HepG2 (cell line): ENCODE data around the gene CIAO2B. TPM values are rescaled to one million over a fixed set of nuclear protein-coding genes. Genes with fewer than 3 reads are reported as not detected.
"Not testable (repeated sequence)": the region's sequence is repeated elsewhere in the genome, so short reads cannot be mapped to it uniquely, and the experiment has no call there.

Experiments used
- ATAC-seq: fragments of 200-7000 bp; cut with Tn5 transposase; 3 replicates; pipeline ENCODE4 v1.9.1; 2020; ENCODE audit warnings: mild to moderate bottlenecking, moderate library complexity
- BruUV-seq: library from RNA; stranded (reverse); fragments of 400-500 nt; replicated peaks from 2 replicates; lab custom pipeline; 2021; lab: Mats Ljungman, UMichigan
- CTCF ChIA-PET: fragments of 300-600 bp; formaldehyde crosslinking; extraction: SDS; loops from one replicate; lab custom pipeline; 2021; ENCODE audit warnings: low total read pairs, inconsistent platforms, low intra/inter-chr PET ratio; lab: Yijun Ruan, JAX
- POLR2A ChIA-PET: fragments of 350-600 bp; sonication (Branson Sonifier 250); formaldehyde crosslinking; loops from one replicate; lab custom pipeline; 2020; ENCODE audit warnings: antibody characterized with exemption, inconsistent platforms; lab: Yijun Ruan, JAX
- DNase-seq: peaks from one replicate; pipeline ENCODE4 v3.0.0-alpha.2; 2015; ENCODE audit warnings: low spot score
- FAIRE-seq: peaks from 3 replicates; lab custom pipeline; 2011; peaks lifted over from hg19 to GRCh38; lab: Jason Lieb, UNC
- H2AFZ ChIP-seq: one replicate; pipeline ENCODE4 v1.6.1; 2011; ENCODE audit warnings: low read length, inconsistent platforms
- H3K27ac ChIP-seq: fragments of 300-600 bp; 3 replicates; pipeline ENCODE4 v1.8.0; 2011; ENCODE audit warnings: mixed run types, mild to moderate bottlenecking, mixed read lengths, low read length, inconsistent platforms; ENCODE audit not compliant: insufficient read depth; ENCODE audit errors: extremely low read length
- H3K27me3 ChIP-seq, 2 experiments: fragments of 200-600 bp in 1 of 2; 2 replicates in 1 of 2; 3 replicates in 1 of 2; pipeline versions ENCODE4 v1.6.0 to v1.8.0; 2011; ENCODE audit warnings: low read length in 2 of 2, mild to moderate bottlenecking in 2 of 2, moderate library complexity in 2 of 2, inconsistent platforms in 1 of 2; ENCODE audit not compliant: insufficient read depth in 2 of 2, control insufficient read depth in 1 of 2
- H3K36me3 ChIP-seq, 2 experiments: fragments of 200-600 bp in 1 of 2; replicated peaks in 1 of 2; 2 replicates in 1 of 2; 3 replicates in 1 of 2; pipeline versions ENCODE4 v1.5.1 to v1.8.0; 2011; ENCODE audit warnings: low read length in 2 of 2, inconsistent platforms in 1 of 2; ENCODE audit not compliant: insufficient read depth in 2 of 2, control insufficient read depth in 1 of 2
- H3K4me1 ChIP-seq: 2 replicates; pipeline ENCODE4 v1.5.1; 2012; ENCODE audit warnings: low read length, inconsistent platforms; ENCODE audit not compliant: insufficient read depth
- H3K4me2 ChIP-seq: 2 replicates; pipeline ENCODE4 v1.6.0; 2011; ENCODE audit warnings: low read depth, low read length, inconsistent platforms
- H3K4me3 ChIP-seq, 3 experiments: fragments of 200-600 bp in 1 of 3; sonication (generic), shearing (Covaris generic) in 1 of 3; replicated peaks in 1 of 3; 2 replicates each; pipeline ENCODE4 v1.5.1; 2011 to 2016; ENCODE audit warnings: low read length in 3 of 3, inconsistent platforms in 2 of 3, low read depth in 2 of 3, mild to moderate bottlenecking in 2 of 3, control low read depth in 1 of 3, mixed read lengths in 1 of 3; ENCODE audit not compliant: insufficient read depth in 1 of 3
- H3K79me2 ChIP-seq: one replicate; pipeline ENCODE4 v1.6.1; 2011; ENCODE audit warnings: low read length, inconsistent platforms; ENCODE audit not compliant: insufficient read depth
- H3K9ac ChIP-seq: 2 replicates; pipeline ENCODE4 v1.6.0; 2011; ENCODE audit warnings: mild to moderate bottlenecking, low read depth, low read length, inconsistent platforms; ENCODE audit not compliant: insufficient read depth
- H3K9me3 ChIP-seq: 2 replicates; pipeline ENCODE4 v1.5.1; 2012; ENCODE audit warnings: mild to moderate bottlenecking, low read length
- H4K20me1 ChIP-seq: 2 replicates; pipeline ENCODE4 v1.6.0; 2011; ENCODE audit warnings: inconsistent platforms, mild to moderate bottlenecking, low read length, moderate library complexity; ENCODE audit not compliant: insufficient read depth
- FOXP1 ChIP-seq, 2 experiments: fragments of 450-650 bp in 1 of 2; IDR thresholded peaks; 2 replicates each; pipeline ENCODE4 v1.6.1; 2017 to 2018; ENCODE audit warnings: antibody characterized with exemption in 1 of 2
- HCFC1 ChIP-seq: fragments of 150-350 bp; IDR thresholded peaks from 2 replicates; pipeline ENCODE4 v1.6.1; 2014; ENCODE audit warnings: low read depth, low read length
- NCOA1 ChIP-seq: sonication (generic); formaldehyde crosslinking; IDR thresholded peaks from 2 replicates; pipeline ENCODE4 v1.9.0; 2021; ENCODE audit warnings: missing genetic modification reagents
- SOX13 ChIP-seq, 3 experiments: fragments of 450-650 bp in 1 of 3; sonication (generic) in 1 of 3; formaldehyde crosslinking in 1 of 3; IDR thresholded peaks in 2 of 3; conservative IDR thresholded peaks in 1 of 3; 2 replicates each; pipeline versions ENCODE4 v1.5.0 to v1.6.1; 2016 to 2020; ENCODE audit warnings: antibody characterized with exemption in 1 of 3, mild to moderate bottlenecking in 1 of 3, missing compliant biosample characterization in 1 of 3, missing genetic modification reagents in 1 of 3, moderate library complexity in 1 of 3
- ZC3H13 ChIP-seq: sonication (generic); formaldehyde crosslinking; IDR thresholded peaks from 2 replicates; pipeline ENCODE4 v1.8.1; 2023; ENCODE audit warnings: mild to moderate bottlenecking, missing genetic modification reagents, moderate library complexity
- ZNF737 ChIP-seq: sonication (generic); formaldehyde crosslinking; IDR thresholded peaks from 2 replicates; pipeline ENCODE4 v1.5.0; 2020; ENCODE audit warnings: missing genetic modification reagents, mild to moderate bottlenecking, borderline replicate concordance
- WGBS: methylation state at CpG from one replicate; pipeline ENCODE4 v1.1.6; 2017; ENCODE audit warnings: low lambda C conversion rate; 5-methylcytosine and 5-hydroxymethylcytosine counted together
- in situ Hi-C: cut with HindIII; loops from 2 replicates; pipeline ENCODE4 v1.10.0; 2017; ENCODE audit warnings: low pct_unique_long_range_greater_than_20kb; ENCODE audit not compliant: extremely low pct_ligation_motif_present
- intact Hi-C: fragments of 100-400 bp; cut with micrococcal nuclease; formaldehyde crosslinking; loops from one replicate; pipeline ENCODE4 v1.10.0; 2022; ENCODE audit not compliant: unreplicated experiment
- polyA plus RNA-seq, 8 experiments: library from polyadenylated mRNA; depleted of rRNA in 3 of 8; stranded (reverse) in 7 of 8; unstranded in 1 of 8; fragments of >200 nt; fragmentation: Illumina TruSeq in 4 of 8; extraction: Trizol in 4 of 8; gene quantifications; 2 replicates each; pipeline versions ENCODE4 v1.2.1 to v1.2.3, GENCODE V29; 2011 to 2016; ENCODE audit warnings: low read depth in 4 of 8, missing spikeins in 1 of 8, mixed read lengths in 1 of 8; ENCODE audit not compliant: insufficient read depth in 1 of 8
- total RNA-seq, 5 experiments: library from RNA; depleted of rRNA; stranded (reverse); fragments of >200 nt; fragmentation: Illumina TruSeq; extraction: Trizol; gene quantifications; 2 replicates each; pipeline ENCODE4 v1.2.3, GENCODE V29; 2016; ENCODE audit warnings: low read depth in 1 of 5
- TF ChIP-seq, protein P1 (sequence below): sonication (generic); formaldehyde crosslinking; IDR thresholded peaks from 2 replicates; pipeline ENCODE4 v1.5.0; 2020; ENCODE audit warnings: mild to moderate bottlenecking, missing genetic modification reagents, moderate library complexity
- TF ChIP-seq, protein P2 (sequence below): sonication (generic); formaldehyde crosslinking; IDR thresholded peaks from 2 replicates; pipeline ENCODE4 v1.4.0; 2020; ENCODE audit warnings: missing genetic modification reagents
- TF ChIP-seq, protein P3 (sequence below): IDR thresholded peaks from 2 replicates; pipeline ENCODE4 v1.6.1; 2016; ENCODE audit warnings: missing compliant biosample characterization, missing genetic modification reagents, borderline replicate concordance
- TF ChIP-seq, protein P4 (sequence below): sonication (generic); formaldehyde crosslinking; IDR thresholded peaks from 2 replicates; pipeline ENCODE4 v1.4.0; 2020; ENCODE audit warnings: missing genetic modification reagents, borderline replicate concordance

The CIAO2B gene
- total and polyA plus RNA-seq, 2 of the 13 experiments (the other 11 are each of a cell fraction or from before 2014, with no cell fraction given): 157 to 293 TPM

DNA sequence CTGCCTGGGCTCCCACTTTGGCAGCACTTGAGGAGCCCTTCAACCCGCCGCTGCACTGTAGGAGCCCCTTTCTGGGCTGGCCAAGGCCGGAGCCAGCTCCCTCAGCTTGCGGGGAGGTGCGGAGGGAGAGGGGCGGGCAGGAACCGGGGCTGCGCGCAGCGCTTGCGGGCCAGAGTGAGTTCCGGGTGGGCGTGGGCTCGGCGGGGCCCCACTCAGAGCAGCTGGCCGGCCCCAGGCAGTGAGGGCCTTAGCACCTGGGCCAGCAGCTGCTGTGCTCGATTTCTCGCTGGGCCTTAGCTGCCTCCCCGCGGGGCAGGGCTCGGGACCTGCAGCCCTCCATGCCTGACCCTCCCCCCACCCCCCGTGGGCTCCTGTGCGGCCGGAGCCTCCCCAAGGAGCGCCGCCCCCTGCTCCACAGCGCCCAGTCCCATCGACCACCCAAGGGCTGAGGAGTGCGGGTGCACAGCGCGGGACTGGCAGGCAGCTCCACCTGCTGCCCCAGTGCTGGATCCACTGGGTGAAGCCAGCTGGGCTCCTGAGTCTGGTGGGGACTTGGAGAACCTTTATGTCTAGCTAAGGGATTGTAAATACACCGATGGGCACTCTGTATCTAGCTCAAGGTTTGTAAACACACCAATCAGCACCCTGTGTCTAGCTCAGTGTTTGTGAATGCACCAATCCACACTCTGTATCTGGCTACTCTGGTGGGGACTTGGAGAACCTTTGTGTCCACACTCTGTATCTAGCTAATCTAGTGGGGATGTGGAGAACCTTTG is 40.1 kb upstream of the CIAO2B start (continued):
- TF ChIP-seq, protein P1, sequence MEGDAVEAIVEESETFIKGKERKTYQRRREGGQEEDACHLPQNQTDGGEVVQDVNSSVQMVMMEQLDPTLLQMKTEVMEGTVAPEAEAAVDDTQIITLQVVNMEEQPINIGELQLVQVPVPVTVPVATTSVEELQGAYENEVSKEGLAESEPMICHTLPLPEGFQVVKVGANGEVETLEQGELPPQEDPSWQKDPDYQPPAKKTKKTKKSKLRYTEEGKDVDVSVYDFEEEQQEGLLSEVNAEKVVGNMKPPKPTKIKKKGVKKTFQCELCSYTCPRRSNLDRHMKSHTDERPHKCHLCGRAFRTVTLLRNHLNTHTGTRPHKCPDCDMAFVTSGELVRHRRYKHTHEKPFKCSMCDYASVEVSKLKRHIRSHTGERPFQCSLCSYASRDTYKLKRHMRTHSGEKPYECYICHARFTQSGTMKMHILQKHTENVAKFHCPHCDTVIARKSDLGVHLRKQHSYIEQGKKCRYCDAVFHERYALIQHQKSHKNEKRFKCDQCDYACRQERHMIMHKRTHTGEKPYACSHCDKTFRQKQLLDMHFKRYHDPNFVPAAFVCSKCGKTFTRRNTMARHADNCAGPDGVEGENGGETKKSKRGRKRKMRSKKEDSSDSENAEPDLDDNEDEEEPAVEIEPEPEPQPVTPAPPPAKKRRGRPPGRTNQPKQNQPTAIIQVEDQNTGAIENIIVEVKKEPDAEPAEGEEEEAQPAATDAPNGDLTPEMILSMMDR: peak; percentile 51
- 0 out of 2 replicates have a peak, but pooled peaks have one; percentile 6 for TF ChIP-seq FOXP1 (IDR thresholded peaks at IDR 0.05)
- TF ChIP-seq FOXP1 (CRISPR knock-in tag; IDR thresholded peaks at IDR 0.05); SOX13 (IDR thresholded peaks at IDR 0.05): not testable (repeated sequence)
- TF ChIP-seq SOX13 (CRISPR knock-in tag; conservative IDR thresholded peaks at IDR 0.05 in 1 of 2, IDR thresholded peaks at IDR 0.05 in 1 of 2): peak in 1 of 2 experiments; percentile 25; a peak in 1 of 4 replicates

DNA sequence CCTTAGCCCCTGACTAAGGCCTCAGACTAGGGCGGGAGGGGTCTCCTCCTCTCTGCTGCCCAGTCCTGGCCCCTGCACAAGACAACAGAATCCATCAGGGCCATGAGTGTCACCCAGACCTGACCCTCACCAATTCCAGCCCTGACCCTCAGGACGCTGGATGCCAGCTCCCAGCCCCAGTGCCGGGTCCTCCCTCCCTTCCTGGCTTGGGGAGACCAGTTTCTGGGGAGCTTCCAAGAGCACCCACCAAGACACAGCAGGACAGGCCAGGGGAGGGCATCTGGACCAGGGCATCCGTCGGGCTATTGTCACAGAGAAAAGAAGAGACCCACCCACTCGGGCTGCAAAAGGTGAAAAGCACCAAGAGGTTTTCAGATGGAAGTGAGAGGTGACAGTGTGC is 39.5 kb upstream of the CIAO2B start:
- intact Hi-C loops: loop anchor here (5.0 kb wide), 1 partner anchor 1764 kb away; the partner anchor contains the start of gene CDH1
- TF ChIP-seq ZC3H13 (CRISPR knock-in tag): 0 out of 2 replicates have a peak, but pooled peaks have one; percentile 15
- TF ChIP-seq, protein P2, sequence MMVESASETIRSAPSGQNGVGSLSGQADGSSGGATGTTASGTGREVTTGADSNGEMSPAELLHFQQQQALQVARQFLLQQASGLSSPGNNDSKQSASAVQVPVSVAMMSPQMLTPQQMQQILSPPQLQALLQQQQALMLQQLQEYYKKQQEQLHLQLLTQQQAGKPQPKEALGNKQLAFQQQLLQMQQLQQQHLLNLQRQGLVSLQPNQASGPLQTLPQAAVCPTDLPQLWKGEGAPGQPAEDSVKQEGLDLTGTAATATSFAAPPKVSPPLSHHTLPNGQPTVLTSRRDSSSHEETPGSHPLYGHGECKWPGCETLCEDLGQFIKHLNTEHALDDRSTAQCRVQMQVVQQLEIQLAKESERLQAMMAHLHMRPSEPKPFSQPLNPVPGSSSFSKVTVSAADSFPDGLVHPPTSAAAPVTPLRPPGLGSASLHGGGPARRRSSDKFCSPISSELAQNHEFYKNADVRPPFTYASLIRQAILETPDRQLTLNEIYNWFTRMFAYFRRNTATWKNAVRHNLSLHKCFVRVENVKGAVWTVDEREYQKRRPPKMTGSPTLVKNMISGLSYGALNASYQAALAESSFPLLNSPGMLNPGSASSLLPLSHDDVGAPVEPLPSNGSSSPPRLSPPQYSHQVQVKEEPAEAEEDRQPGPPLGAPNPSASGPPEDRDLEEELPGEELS: no peak
- TF ChIP-seq HCFC1: no peak
- TF ChIP-seq ZNF737 (CRISPR knock-in tag): no peak
- TF ChIP-seq, protein P3, sequence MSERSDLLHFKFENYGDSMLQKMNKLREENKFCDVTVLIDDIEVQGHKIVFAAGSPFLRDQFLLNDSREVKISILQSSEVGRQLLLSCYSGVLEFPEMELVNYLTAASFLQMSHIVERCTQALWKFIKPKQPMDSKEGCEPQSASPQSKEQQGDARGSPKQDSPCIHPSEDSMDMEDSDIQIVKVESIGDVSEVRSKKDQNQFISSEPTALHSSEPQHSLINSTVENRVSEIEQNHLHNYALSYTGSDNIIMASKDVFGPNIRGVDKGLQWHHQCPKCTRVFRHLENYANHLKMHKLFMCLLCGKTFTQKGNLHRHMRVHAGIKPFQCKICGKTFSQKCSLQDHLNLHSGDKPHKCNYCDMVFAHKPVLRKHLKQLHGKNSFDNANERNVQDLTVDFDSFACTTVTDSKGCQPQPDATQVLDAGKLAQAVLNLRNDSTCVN (CRISPR knock-in tag): no peak
- TF ChIP-seq NCOA1: no peak
- TF ChIP-seq, protein P4, sequence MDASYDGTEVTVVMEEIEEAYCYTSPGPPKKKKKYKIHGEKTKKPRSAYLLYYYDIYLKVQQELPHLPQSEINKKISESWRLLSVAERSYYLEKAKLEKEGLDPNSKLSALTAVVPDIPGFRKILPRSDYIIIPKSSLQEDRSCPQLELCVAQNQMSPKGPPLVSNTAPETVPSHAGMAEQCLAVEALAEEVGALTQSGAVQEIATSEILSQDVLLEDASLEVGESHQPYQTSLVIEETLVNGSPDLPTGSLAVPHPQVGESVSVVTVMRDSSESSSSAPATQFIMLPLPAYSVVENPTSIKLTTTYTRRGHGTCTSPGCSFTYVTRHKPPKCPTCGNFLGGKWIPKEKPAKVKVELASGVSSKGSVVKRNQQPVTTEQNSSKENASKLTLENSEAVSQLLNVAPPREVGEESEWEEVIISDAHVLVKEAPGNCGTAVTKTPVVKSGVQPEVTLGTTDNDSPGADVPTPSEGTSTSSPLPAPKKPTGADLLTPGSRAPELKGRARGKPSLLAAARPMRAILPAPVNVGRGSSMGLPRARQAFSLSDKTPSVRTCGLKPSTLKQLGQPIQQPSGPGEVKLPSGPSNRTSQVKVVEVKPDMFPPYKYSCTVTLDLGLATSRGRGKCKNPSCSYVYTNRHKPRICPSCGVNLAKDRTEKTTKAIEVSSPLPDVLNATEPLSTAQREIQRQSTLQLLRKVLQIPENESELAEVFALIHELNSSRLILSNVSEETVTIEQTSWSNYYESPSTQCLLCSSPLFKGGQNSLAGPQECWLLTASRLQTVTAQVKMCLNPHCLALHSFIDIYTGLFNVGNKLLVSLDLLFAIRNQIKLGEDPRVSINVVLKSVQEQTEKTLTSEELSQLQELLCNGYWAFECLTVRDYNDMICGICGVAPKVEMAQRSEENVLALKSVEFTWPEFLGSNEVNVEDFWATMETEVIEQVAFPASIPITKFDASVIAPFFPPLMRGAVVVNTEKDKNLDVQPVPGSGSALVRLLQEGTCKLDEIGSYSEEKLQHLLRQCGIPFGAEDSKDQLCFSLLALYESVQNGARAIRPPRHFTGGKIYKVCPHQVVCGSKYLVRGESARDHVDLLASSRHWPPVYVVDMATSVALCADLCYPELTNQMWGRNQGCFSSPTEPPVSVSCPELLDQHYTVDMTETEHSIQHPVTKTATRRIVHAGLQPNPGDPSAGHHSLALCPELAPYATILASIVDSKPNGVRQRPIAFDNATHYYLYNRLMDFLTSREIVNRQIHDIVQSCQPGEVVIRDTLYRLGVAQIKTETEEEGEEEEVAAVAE (CRISPR knock-in tag): no peak

More for the DNA sequence above, 39.5 kb upstream of the CIAO2B start:
- in situ Hi-C loops: no loop called here
- no peak for FAIRE-seq
- no peaks in the 10 kb centered on the region for H3K79me2 ChIP-seq
- peaks cover 51% of the 10 kb centered on the region for H3K4me1 ChIP-seq
- H4K20me1 ChIP-seq: no peaks in the 10 kb centered on the region
- H3K27ac ChIP-seq: no peak overlapping the region
- H3K36me3 ChIP-seq: no peaks in the 10 kb centered on the region
- no TSS peak for BruUV-seq
- WGBS: 67% methylated on average over 5 of the region's 6 CpGs
- no peak overlapping the region for H3K9ac ChIP-seq
- H3K27me3 ChIP-seq: peaks cover 0 to 4% of the 10 kb centered on the region in 2 experiments; a peak in 2 of 5 replicates
- ChIA-PET CTCF (interaction anchor here (1.5 kb wide), 1 partner anchor 20 kb away, joined by 4 read pairs; no protein-coding TSS in a partner anchor), POLR2A (interaction anchor here (1.3 kb wide), 1 partner anchor 253 kb away, joined by 3 read pairs; no protein-coding TSS in a partner anchor)
- no peak for DNase-seq
- no peaks in the 10 kb centered on the region for H3K9me3 ChIP-seq
- no peak overlapping the region for H3K4me3 ChIP-seq
- no peak overlapping the region for H2AFZ ChIP-seq
- no peak overlapping the region for H3K4me2 ChIP-seq
- no peak for ATAC-seq
